ENCODE measurements around the gene IMPG2. TPM values are rescaled to one million over a fixed set of nuclear protein-coding genes. Genes with fewer than 3 reads are reported as not detected.
A peak's percentile ranks its signal among the peaks of the same experiment; 100 is the strongest.

IMPG2 gene
- total and polyA plus RNA-seq, 4 donors = 0.65 to 3.1 (median 1.2) TPM

DNA sequence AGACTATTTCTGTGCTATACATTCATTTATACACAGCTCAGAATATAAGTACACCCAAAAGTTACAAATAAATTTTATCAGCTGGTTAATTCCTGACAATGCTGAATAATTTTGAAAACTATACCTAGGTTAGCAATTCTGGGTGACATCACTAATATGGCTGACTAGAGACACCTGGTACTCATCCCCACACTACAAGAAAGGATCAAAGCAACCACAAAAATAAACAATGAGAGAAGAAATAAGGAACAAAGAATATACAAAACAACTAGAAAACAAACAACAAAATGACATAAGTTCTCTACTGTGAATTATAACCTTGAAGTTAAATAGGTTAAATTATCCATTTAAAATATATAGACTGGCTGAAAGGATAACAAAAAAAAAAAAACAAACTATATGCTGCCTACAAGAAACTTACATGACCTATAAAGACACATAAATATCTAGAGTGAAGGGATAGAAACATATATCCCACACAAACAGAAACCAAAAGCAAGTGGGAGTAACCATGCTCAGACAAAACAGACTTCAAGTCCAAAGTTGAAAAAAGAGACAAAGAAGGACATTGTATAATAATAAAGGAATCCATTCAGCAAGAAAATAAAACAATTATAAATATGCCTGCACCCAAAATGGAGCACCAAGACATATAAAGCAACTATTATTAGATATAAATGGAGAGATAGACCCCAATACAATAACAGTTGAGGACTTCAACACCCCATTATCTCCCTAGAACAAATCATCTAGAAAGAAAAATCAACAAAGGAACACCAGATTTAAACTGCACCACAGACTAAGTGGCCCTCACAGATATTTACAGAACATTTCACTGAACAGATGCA is 57.8 kb downstream of the IMPG2 start:
- H3K36me3 ChIP-seq (ENCODE audit: control insufficient read depth, insufficient read depth, low read length) = no peaks in the 10 kb centered on the region
- H3K27me3 ChIP-seq (ENCODE audit: control insufficient read depth, insufficient read depth, low read length) = no peaks in the 10 kb centered on the region
- H3K27ac ChIP-seq (ENCODE audit: low read depth, low read length) = no peak overlapping the region
- peak in 1 of 6 donors; percentile 20 for DNase-seq (ENCODE audit: low read depth in 4 of 6, low spot score in 6 of 6)
- H3K9me3 ChIP-seq (ENCODE audit: control insufficient read depth, insufficient read depth, low read length) = peaks cover 4% of the 10 kb centered on the region
- no peaks in the 10 kb centered on the region for H3K4me1 ChIP-seq (ENCODE audit: control insufficient read depth, insufficient read depth, low read length)
- no peak overlapping the region for H3K4me3 ChIP-seq (ENCODE audit: low read depth, low read length)

GRCh38 chr3:101261506-101261905 is 58.9 kb downstream of the IMPG2 start:
- Histone ChIP-seq H3K27ac (ENCODE audit: low read depth, low read length) (no peak overlapping the region), H3K36me3 (ENCODE audit: control insufficient read depth, insufficient read depth, low read length) (no peaks in the 10 kb centered on the region), H3K27me3 (ENCODE audit: control insufficient read depth, insufficient read depth, low read length) (no peaks in the 10 kb centered on the region), H3K4me1 (ENCODE audit: control insufficient read depth, insufficient read depth, low read length) (no peaks in the 10 kb centered on the region), H3K9me3 (ENCODE audit: control insufficient read depth, insufficient read depth, low read length) (peaks cover 4% of the 10 kb centered on the region), H3K4me3 (ENCODE audit: low read depth, low read length) (no peak overlapping the region)
- no peak for DNase-seq (ENCODE audit: low read depth in 4 of 6, low spot score in 6 of 6)

- H3K27me3 ChIP-seq (ENCODE audit: control insufficient read depth, insufficient read depth, low read length) = no peaks in the 10 kb centered on the region
- H3K4me3 ChIP-seq (ENCODE audit: low read depth, low read length) = no peak overlapping the region
- no peaks in the 10 kb centered on the region for H3K4me1 ChIP-seq (ENCODE audit: control insufficient read depth, insufficient read depth, low read length)
- H3K27ac ChIP-seq (ENCODE audit: low read depth, low read length) = no peak overlapping the region
- DNase-seq (ENCODE audit: low read depth in 4 of 6, low spot score in 6 of 6) = no peak
- H3K9me3 ChIP-seq (ENCODE audit: control insufficient read depth, insufficient read depth, low read length) = no peaks in the 10 kb centered on the region
- 75% methylated on average over 2 of the region's 4 CpGs for WGBS (ENCODE audit: insufficient coverage)
- no peaks in the 10 kb centered on the region for H3K36me3 ChIP-seq (ENCODE audit: control insufficient read depth, insufficient read depth, low read length)
Observed at GRCh38 chr3:101259485-101260341, 60.7 kb downstream of the IMPG2 start.

- Histone ChIP-seq H3K36me3 (ENCODE audit: control insufficient read depth, insufficient read depth, low read length) (no peaks in the 10 kb centered on the region), H3K27ac (ENCODE audit: low read depth, low read length) (no peak overlapping the region), H3K4me3 (ENCODE audit: low read depth, low read length) (no peak overlapping the region), H3K9me3 (ENCODE audit: control insufficient read depth, insufficient read depth, low read length) (no peaks in the 10 kb centered on the region), H3K4me1 (ENCODE audit: control insufficient read depth, insufficient read depth, low read length) (no peaks in the 10 kb centered on the region), H3K27me3 (ENCODE audit: control insufficient read depth, insufficient read depth, low read length) (no peaks in the 10 kb centered on the region)
- 57% methylated on average over 1 of the region's 3 CpGs for WGBS (ENCODE audit: insufficient coverage)
- peak in 1 of 6 donors; percentile 5 for DNase-seq (ENCODE audit: low read depth in 4 of 6, low spot score in 6 of 6)
Observed at GRCh38 chr3:101256511-101256910, 63.9 kb downstream of the IMPG2 start.

DNA sequence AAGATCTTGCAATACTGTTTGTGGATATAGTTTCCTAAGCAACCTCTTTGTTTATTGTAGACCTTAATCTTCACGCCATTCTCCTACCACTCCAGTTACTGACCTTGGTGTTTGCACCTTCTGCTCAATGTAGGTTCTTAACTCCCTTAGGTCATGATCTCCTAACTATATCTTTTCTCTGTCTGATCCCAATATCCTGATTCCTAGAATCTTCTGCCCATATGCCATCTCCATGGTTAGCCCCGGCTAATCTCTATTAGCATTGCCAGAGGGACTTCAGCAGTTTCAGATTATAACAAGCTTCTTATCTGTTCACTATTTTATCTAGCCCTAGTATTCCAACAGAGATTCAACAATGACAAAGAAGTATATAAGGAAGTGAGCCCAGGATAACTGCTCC is 64.9 kb downstream of the IMPG2 start:
- Histone ChIP-seq H3K27ac (ENCODE audit: low read depth, low read length) (no peak overlapping the region), H3K9me3 (ENCODE audit: control insufficient read depth, insufficient read depth, low read length) (no peaks in the 10 kb centered on the region), H3K4me3 (ENCODE audit: low read depth, low read length) (no peak overlapping the region), H3K36me3 (ENCODE audit: control insufficient read depth, insufficient read depth, low read length) (no peaks in the 10 kb centered on the region), H3K27me3 (ENCODE audit: control insufficient read depth, insufficient read depth, low read length) (no peaks in the 10 kb centered on the region), H3K4me1 (ENCODE audit: control insufficient read depth, insufficient read depth, low read length) (no peaks in the 10 kb centered on the region)
- DNase-seq (ENCODE audit: low read depth in 4 of 6, low spot score in 6 of 6) = no peak
- 100% methylated on average over 2 of the region's 2 CpGs for WGBS (ENCODE audit: insufficient coverage)

DNA sequence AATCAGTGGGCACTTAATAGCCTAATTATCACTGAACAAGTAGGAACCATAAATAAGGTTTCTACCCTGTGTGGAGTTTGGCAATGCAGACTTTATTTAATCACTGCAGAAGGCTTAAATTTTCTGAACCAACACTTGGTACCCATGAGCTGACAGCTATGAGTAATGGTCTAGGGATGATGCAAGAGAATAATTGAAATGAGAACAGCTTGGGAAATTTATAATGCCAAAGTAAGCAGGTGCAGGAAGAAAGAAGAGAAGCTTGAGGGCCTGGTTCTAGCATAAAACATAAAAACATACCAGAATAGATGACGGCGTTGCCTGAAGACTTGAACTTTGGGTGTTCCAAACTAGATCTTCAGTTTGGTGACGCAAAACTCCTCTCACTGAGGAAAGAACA is 67.0 kb downstream of the IMPG2 start:
- Histone ChIP-seq H3K27me3 (ENCODE audit: control insufficient read depth, insufficient read depth, low read length) (no peaks in the 10 kb centered on the region), H3K4me1 (ENCODE audit: control insufficient read depth, insufficient read depth, low read length) (no peaks in the 10 kb centered on the region), H3K4me3 (ENCODE audit: low read depth, low read length) (no peak overlapping the region), H3K9me3 (ENCODE audit: control insufficient read depth, insufficient read depth, low read length) (no peaks in the 10 kb centered on the region), H3K36me3 (ENCODE audit: control insufficient read depth, insufficient read depth, low read length) (no peaks in the 10 kb centered on the region), H3K27ac (ENCODE audit: low read depth, low read length) (no peak overlapping the region)
- peak in 1 of 6 donors; percentile 6 for DNase-seq (ENCODE audit: low read depth in 4 of 6, low spot score in 6 of 6)
- no CpG with 5 or more reads among the region's 3 CpGs for WGBS (ENCODE audit: insufficient coverage)

GRCh38 chr3:101252945-101253344 is 67.4 kb downstream of the IMPG2 start:
- WGBS (ENCODE audit: insufficient coverage) = no CpG with 5 or more reads among the region's 2 CpGs
- no peaks in the 10 kb centered on the region for H3K36me3 ChIP-seq (ENCODE audit: control insufficient read depth, insufficient read depth, low read length)
- H3K27me3 ChIP-seq (ENCODE audit: control insufficient read depth, insufficient read depth, low read length) = no peaks in the 10 kb centered on the region
- no peaks in the 10 kb centered on the region for H3K9me3 ChIP-seq (ENCODE audit: control insufficient read depth, insufficient read depth, low read length)
- DNase-seq (ENCODE audit: low read depth in 4 of 6, low spot score in 6 of 6) = no peak
- H3K4me3 ChIP-seq (ENCODE audit: low read depth, low read length) = no peak overlapping the region
- H3K27ac ChIP-seq (ENCODE audit: low read depth, low read length) = no peak overlapping the region
- no peaks in the 10 kb centered on the region for H3K4me1 ChIP-seq (ENCODE audit: control insufficient read depth, insufficient read depth, low read length)

DNA sequence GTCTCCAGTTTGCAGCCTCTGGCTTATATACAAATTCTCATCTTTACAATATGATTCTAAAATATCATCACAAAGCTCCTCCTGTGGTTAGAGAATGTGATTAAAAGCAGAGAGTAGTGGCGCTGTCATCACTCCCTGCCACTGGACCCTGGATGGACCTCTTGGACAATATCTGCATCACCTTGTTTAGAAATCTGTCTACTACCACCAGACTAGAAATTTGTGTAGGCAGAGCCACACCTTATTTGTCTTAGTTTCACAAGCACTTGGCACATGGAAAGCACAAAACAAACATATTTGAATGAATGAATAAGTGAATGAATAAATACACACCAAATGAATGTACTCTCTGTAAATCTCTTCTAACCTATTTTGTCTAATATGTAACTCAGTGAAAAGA is 68.1 kb downstream of the IMPG2 start:
- DNase-seq (ENCODE audit: low read depth in 4 of 6, low spot score in 6 of 6) = no peak
- no peaks in the 10 kb centered on the region for H3K27me3 ChIP-seq (ENCODE audit: control insufficient read depth, insufficient read depth, low read length)
- H3K36me3 ChIP-seq (ENCODE audit: control insufficient read depth, insufficient read depth, low read length) = no peaks in the 10 kb centered on the region
- no peak overlapping the region for H3K4me3 ChIP-seq (ENCODE audit: low read depth, low read length)
- H3K9me3 ChIP-seq (ENCODE audit: control insufficient read depth, insufficient read depth, low read length) = no peaks in the 10 kb centered on the region
- no CpG with 5 or more reads among the region's 1 CpG for WGBS (ENCODE audit: insufficient coverage)
- H3K27ac ChIP-seq (ENCODE audit: low read depth, low read length) = no peak overlapping the region
- H3K4me1 ChIP-seq (ENCODE audit: control insufficient read depth, insufficient read depth, low read length) = no peaks in the 10 kb centered on the region

DNA sequence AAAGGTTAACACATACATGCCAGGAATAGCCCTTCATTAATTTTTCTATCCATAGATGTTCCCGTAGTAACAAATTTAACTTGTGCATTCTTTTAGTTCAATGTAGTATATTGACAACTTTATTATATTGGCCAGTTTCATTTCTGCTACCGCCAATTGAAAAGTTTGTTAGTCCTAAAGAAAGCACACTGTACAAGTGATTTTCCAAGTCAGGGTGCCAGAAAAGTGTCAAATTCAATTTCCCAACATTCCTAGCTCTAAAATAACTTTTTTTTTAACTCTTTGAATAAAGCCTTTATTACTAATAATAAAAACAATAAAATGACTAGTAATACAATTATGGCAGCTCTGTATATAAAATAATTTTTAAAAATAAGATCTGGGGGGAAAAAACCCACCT is 68.9 kb downstream of the IMPG2 start:
- no peak for DNase-seq (ENCODE audit: low read depth in 4 of 6, low spot score in 6 of 6)
- WGBS (ENCODE audit: insufficient coverage) = no CpG with 5 or more reads among the region's 2 CpGs
- no peak overlapping the region for H3K27ac ChIP-seq (ENCODE audit: low read depth, low read length)

GRCh38 chr3:101249522-101249921 is 70.9 kb downstream of the IMPG2 start:
- H3K9me3 ChIP-seq (ENCODE audit: control insufficient read depth, insufficient read depth, low read length) = no peaks in the 10 kb centered on the region
- no peaks in the 10 kb centered on the region for H3K27me3 ChIP-seq (ENCODE audit: control insufficient read depth, insufficient read depth, low read length)
- no peaks in the 10 kb centered on the region for H3K4me1 ChIP-seq (ENCODE audit: control insufficient read depth, insufficient read depth, low read length)
- no peak for DNase-seq (ENCODE audit: low read depth in 4 of 6, low spot score in 6 of 6)
- no peaks in the 10 kb centered on the region for H3K36me3 ChIP-seq (ENCODE audit: control insufficient read depth, insufficient read depth, low read length)
- H3K27ac ChIP-seq (ENCODE audit: low read depth, low read length) = no peak overlapping the region
- WGBS (ENCODE audit: insufficient coverage) = no CpG with 5 or more reads among the region's 3 CpGs
- H3K4me3 ChIP-seq (ENCODE audit: low read depth, low read length) = no peak overlapping the region

More for the DNA sequence above, 68.9 kb downstream of the IMPG2 start:
- H3K4me3 ChIP-seq (ENCODE audit: low read depth, low read length) = no peak overlapping the region
- no peaks in the 10 kb centered on the region for H3K9me3 ChIP-seq (ENCODE audit: control insufficient read depth, insufficient read depth, low read length)
- no peaks in the 10 kb centered on the region for H3K36me3 ChIP-seq (ENCODE audit: control insufficient read depth, insufficient read depth, low read length)
- H3K27me3 ChIP-seq (ENCODE audit: control insufficient read depth, insufficient read depth, low read length) = no peaks in the 10 kb centered on the region
- no peaks in the 10 kb centered on the region for H3K4me1 ChIP-seq (ENCODE audit: control insufficient read depth, insufficient read depth, low read length)

Measured in spinal cord (tissue), 10 donors.